ENCODE results near the gene CSK. TPM values are rescaled to one million over a fixed set of nuclear protein-coding genes. Genes with fewer than 3 reads are reported as not detected.
A peak's percentile ranks its signal among the peaks of the same experiment; 100 is the strongest.

The CSK gene
- total RNA-seq, 1 donor from 2014 or later: 65.6 TPM

DNA sequence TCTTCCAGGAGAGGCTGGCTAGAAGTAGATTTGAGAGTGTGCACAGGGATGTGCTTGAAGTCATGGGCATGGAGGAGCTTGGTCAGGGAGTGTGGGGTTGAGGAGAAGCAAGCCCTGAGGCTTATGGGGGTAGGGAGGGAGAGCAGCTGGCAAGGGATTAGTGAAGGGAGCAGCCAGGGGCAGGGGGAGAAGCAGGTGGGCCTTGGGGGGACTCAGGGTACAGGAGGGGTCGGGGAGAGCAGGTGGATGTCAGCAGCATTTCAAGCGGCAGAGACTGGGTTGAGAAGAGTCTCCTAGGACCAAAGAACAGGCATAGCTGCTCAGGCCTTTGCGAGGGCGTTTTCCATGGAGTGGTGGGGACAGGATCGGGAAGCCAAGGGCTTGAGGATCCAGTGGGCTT lies 27.4 kb downstream of the CSK start:
- H3K27ac ChIP-seq: no peak overlapping the region
- intact Hi-C loops (cut with DNase I): no loop called here
- no peak overlapping the region for H3K4me3 ChIP-seq
- no peaks in the 10 kb centered on the region for H3K27me3 ChIP-seq
- no peaks in the 10 kb centered on the region for H3K4me1 ChIP-seq
- ATAC-seq (no peak), DNase-seq (no peak)
- TF ChIP-seq, protein P1, sequence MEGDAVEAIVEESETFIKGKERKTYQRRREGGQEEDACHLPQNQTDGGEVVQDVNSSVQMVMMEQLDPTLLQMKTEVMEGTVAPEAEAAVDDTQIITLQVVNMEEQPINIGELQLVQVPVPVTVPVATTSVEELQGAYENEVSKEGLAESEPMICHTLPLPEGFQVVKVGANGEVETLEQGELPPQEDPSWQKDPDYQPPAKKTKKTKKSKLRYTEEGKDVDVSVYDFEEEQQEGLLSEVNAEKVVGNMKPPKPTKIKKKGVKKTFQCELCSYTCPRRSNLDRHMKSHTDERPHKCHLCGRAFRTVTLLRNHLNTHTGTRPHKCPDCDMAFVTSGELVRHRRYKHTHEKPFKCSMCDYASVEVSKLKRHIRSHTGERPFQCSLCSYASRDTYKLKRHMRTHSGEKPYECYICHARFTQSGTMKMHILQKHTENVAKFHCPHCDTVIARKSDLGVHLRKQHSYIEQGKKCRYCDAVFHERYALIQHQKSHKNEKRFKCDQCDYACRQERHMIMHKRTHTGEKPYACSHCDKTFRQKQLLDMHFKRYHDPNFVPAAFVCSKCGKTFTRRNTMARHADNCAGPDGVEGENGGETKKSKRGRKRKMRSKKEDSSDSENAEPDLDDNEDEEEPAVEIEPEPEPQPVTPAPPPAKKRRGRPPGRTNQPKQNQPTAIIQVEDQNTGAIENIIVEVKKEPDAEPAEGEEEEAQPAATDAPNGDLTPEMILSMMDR (IDR thresholded peaks at IDR 0.05): no peak
- H3K36me3 ChIP-seq: peaks cover 3% of the 10 kb centered on the region
- no peaks in the 10 kb centered on the region for H3K9me3 ChIP-seq

DNA sequence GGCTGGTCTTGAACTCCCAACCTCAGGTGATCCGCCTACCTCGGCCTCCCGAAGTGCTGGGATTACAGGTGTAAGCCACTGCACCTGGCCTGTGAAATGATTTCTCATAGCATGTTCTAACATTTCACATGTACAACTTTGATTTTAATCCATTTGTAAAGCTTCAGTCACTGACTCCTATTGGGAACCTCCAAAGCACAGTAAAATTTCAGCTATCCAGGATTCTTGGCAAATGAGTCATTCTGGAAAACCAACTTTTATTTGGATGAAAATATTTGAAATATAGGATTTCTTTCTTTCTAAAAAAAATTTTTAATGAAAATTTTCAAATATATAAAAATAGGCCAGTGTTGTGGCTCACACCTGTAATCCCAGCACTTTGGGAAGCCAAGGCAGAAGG lies 28.1 kb downstream of the CSK start:
- Histone ChIP-seq H3K9me3 (no peaks in the 10 kb centered on the region), H3K27ac (no peak overlapping the region), H3K4me3 (no peak overlapping the region), H3K4me1 (no peaks in the 10 kb centered on the region), H3K36me3 (no peaks in the 10 kb centered on the region), H3K27me3 (no peaks in the 10 kb centered on the region)
- no peak for DNase-seq
- TF ChIP-seq, protein P1 (IDR thresholded peaks at IDR 0.05): no peak
- no peak for ATAC-seq
- intact Hi-C loops (cut with DNase I): no loop called here

DNA sequence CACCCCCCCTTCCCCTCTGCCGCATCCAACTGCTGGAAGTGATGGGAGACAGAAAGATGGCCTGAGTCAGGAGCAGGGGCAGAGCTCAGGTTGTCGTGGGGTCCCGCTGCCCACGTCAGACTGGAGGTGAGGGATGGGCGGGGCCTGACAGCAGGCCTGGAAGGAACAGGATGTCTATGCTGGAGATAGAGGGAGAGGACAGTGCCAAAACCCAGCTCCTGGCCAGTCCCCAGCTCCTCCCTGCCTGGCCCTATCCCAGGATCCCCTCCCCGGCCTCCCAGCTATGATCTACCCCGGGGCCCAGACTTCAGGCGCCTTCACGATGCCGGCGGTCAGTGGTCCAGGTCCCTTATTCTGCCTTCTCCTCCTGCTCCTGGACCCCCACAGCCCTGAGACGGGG lies 30.7 kb downstream of the CSK start, which contains the start of gene LMAN1L:
Gene LMAN1L, plus strand, starts transcription at position 303 of the 400 bp plus-strand sequence. Its CDS starts 20 bp downstream, at position 323.
- Histone ChIP-seq H3K36me3 (no peaks in the 10 kb centered on the region), H3K27me3 (no peaks in the 10 kb centered on the region), H3K27ac (no peak within 1 kb of the TSS), H3K4me1 (no peaks in the 10 kb centered on the region), H3K4me3 (no peak within 1 kb of the TSS), H3K9me3 (no peaks in the 10 kb centered on the region)
- ATAC-seq (no peak), DNase-seq (no peak)
- TF ChIP-seq, protein P1 (IDR thresholded peaks at IDR 0.05): no peak
- intact Hi-C loops (cut with DNase I): no loop called here

DNA sequence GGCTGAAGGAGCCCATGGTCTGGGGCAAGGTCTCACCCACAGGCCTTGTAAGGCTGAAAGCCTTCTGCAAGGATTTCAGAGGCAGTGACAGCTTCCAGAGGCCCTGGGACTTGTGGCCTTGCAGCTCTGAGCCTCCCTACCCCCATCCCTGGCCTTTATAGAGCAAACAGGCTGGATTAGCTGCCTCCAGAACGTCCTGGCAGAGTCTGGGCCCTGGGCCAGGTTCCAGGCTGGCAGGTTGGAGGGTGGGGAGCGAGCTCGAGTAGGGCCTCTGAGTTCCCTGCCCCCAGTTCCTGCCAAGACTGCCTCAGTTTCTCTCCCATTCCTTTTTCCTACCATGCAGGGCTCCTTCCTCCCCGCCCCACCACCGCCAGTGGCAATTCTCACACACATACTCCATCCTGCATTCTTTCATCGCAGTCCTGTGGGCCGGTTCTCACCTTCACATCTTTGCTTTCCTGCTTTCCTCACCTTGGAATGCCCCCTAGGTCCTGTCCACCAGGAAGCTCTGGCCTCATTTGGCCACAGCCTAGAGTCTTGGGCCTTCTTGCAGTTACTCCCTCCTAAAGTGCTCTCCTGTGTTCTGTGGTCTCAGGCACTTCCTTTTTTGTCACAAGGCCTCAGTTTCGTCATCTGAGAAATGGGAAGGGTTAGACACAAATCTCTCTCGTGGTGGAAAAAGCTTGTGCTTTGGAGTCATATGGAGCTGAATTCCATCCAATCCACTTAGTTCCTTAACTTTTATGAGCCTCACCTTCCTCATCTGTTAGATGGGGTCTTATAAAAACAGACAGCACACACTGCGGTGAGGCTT lies 33.4 kb downstream of the CSK start:
- TF ChIP-seq, protein P1 (IDR thresholded peaks at IDR 0.05): no peak
- DNase-seq (no peak), ATAC-seq (peak; percentile 3)
- Histone ChIP-seq H3K4me3 (no peak overlapping the region), H3K4me1 (no peaks in the 10 kb centered on the region), H3K27ac (no peak overlapping the region), H3K36me3 (no peaks in the 10 kb centered on the region), H3K9me3 (no peaks in the 10 kb centered on the region), H3K27me3 (no peaks in the 10 kb centered on the region)
- intact Hi-C loops (cut with DNase I): no loop called here

DNA sequence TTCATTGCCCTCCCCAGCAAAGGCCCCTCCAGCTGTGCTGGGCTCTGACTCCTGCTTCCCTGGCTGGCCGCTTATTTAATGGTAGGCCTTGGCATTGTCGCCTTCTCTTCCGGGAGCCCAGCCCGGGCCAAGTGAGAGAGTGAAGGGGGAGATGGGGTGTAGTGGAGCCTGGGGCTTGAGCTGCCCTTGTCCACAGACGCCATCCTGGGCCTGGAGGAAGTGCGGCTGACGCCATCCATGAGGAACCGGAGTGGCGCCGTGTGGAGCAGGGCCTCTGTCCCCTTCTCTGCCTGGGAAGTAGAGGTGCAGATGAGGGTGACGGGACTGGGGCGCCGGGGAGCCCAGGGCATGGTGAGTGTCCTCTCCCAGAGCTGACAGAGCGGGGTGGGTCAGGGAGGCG lies 34.1 kb downstream of the CSK start:
- no peak for ATAC-seq
- Histone ChIP-seq H3K9me3 (no peaks in the 10 kb centered on the region), H3K27ac (no peak overlapping the region)

More for the DNA sequence above, 34.1 kb downstream of the CSK start:
- no peaks in the 10 kb centered on the region for H3K4me1 ChIP-seq
- TF ChIP-seq, protein P1 (IDR thresholded peaks at IDR 0.05): no peak
- H3K27me3 ChIP-seq: no peaks in the 10 kb centered on the region
- H3K36me3 ChIP-seq: no peaks in the 10 kb centered on the region
- intact Hi-C loops (cut with DNase I): no loop called here
- DNase-seq: no peak
- no peak overlapping the region for H3K4me3 ChIP-seq
